HEK293 (cell line): Measurements from ENCODE around the gene BAIAP2.

Experiments
- KLF1 ChIP-seq: fragments of 450-650 bp; formaldehyde crosslinking; IDR thresholded peaks from 2 replicates; pipeline ENCODE4 v1.5.1; 2016; ENCODE audit warnings: missing biosample characterization, missing genetic modification characterization
- SETDB1 ChIP-seq: IDR thresholded peaks from one replicate; pipeline ENCODE4 v1.6.1; 2017; ENCODE audit warnings: mild to moderate bottlenecking, low read length, moderate library complexity, mixed read lengths; ENCODE audit not compliant: insufficient read length
- WT1 ChIP-seq: fragments of 450-650 bp; formaldehyde crosslinking; IDR thresholded peaks from 2 replicates; pipeline ENCODE4 v1.5.1; 2016; ENCODE audit warnings: missing biosample characterization, missing genetic modification characterization
- ZBTB1 ChIP-seq: fragments of 450-650 bp; formaldehyde crosslinking; IDR thresholded peaks from 2 replicates; pipeline ENCODE4 v1.5.1; 2016; ENCODE audit warnings: missing biosample characterization, missing genetic modification characterization
- ZBTB20 ChIP-seq: fragments of 450-650 bp; formaldehyde crosslinking; IDR thresholded peaks from 2 replicates; pipeline ENCODE4 v1.5.1; 2016; ENCODE audit warnings: missing biosample characterization, missing genetic modification characterization
- ZFP69B ChIP-seq: fragments of 450-650 bp; formaldehyde crosslinking; IDR thresholded peaks from 2 replicates; pipeline ENCODE4 v1.5.1; 2016; ENCODE audit warnings: missing biosample characterization, missing genetic modification characterization
- ZNF10 ChIP-seq: fragments of 450-650 bp; formaldehyde crosslinking; IDR thresholded peaks from 2 replicates; pipeline ENCODE4 v1.5.1; 2017; ENCODE audit warnings: missing biosample characterization, missing genetic modification characterization
- ZNF121 ChIP-seq: fragments of 450-650 bp; formaldehyde crosslinking; IDR thresholded peaks from 2 replicates; pipeline ENCODE4 v1.5.1; 2016; ENCODE audit warnings: missing biosample characterization, missing genetic modification characterization
- ZNF133 ChIP-seq: fragments of 450-650 bp; formaldehyde crosslinking; IDR thresholded peaks from 2 replicates; pipeline ENCODE4 v1.5.1; 2016; ENCODE audit warnings: missing biosample characterization, missing genetic modification characterization
- ZNF140 ChIP-seq: fragments of 450-650 bp; formaldehyde crosslinking; IDR thresholded peaks from 2 replicates; pipeline ENCODE4 v1.5.1; 2016; ENCODE audit warnings: missing biosample characterization, missing genetic modification characterization
- ZNF16 ChIP-seq: fragments of 450-650 bp; formaldehyde crosslinking; IDR thresholded peaks from 2 replicates; pipeline ENCODE4 v1.5.1; 2016; ENCODE audit warnings: low read depth, missing biosample characterization, missing genetic modification characterization
- ZNF239 ChIP-seq: fragments of 450-650 bp; formaldehyde crosslinking; IDR thresholded peaks from 2 replicates; pipeline ENCODE4 v1.5.1; 2016; ENCODE audit warnings: missing biosample characterization, missing genetic modification characterization
- ZNF266 ChIP-seq: fragments of 450-650 bp; formaldehyde crosslinking; IDR thresholded peaks from 2 replicates; pipeline ENCODE4 v1.5.1; 2016; ENCODE audit warnings: missing biosample characterization, missing genetic modification characterization, low read depth
- ZNF292 ChIP-seq: fragments of 450-650 bp; formaldehyde crosslinking; IDR thresholded peaks from 2 replicates; pipeline ENCODE4 v1.5.1; 2016; ENCODE audit warnings: low read depth, missing biosample characterization, missing genetic modification characterization, borderline replicate concordance
- ZNF473 ChIP-seq: fragments of 450-650 bp; formaldehyde crosslinking; IDR thresholded peaks from 2 replicates; pipeline ENCODE4 v1.5.1; 2017; ENCODE audit warnings: missing biosample characterization, missing genetic modification characterization
- ZNF529 ChIP-seq: fragments of 450-650 bp; formaldehyde crosslinking; IDR thresholded peaks from 2 replicates; pipeline ENCODE4 v1.5.1; 2017; ENCODE audit warnings: missing genetic modification characterization, missing biosample characterization; ENCODE audit not compliant: insufficient replicate concordance
- ZNF530 ChIP-seq: fragments of 450-650 bp; formaldehyde crosslinking; IDR thresholded peaks from 2 replicates; pipeline ENCODE4 v1.5.1; 2016; ENCODE audit warnings: low read depth, missing biosample characterization, missing genetic modification characterization
- ZNF549 ChIP-seq: fragments of 450-650 bp; IDR thresholded peaks from 2 replicates; pipeline ENCODE4 v1.5.1; 2018; ENCODE audit warnings: missing biosample characterization, missing genetic modification characterization, mild to moderate bottlenecking, inconsistent platforms, moderate library complexity
- ZNF571 ChIP-seq: fragments of 450-650 bp; formaldehyde crosslinking; IDR thresholded peaks from 2 replicates; pipeline ENCODE4 v1.5.0; 2017; ENCODE audit warnings: missing biosample characterization, missing genetic modification characterization
- ZNF621 ChIP-seq: fragments of 450-650 bp; formaldehyde crosslinking; IDR thresholded peaks from 2 replicates; pipeline ENCODE4 v1.5.1; 2017; ENCODE audit warnings: missing biosample characterization, missing genetic modification characterization
- ZNF776 ChIP-seq: fragments of 450-650 bp; formaldehyde crosslinking; IDR thresholded peaks from 2 replicates; pipeline ENCODE4 v1.5.0; 2017; ENCODE audit warnings: missing biosample characterization, missing genetic modification characterization, borderline replicate concordance
- ZNF843 ChIP-seq: fragments of 450-650 bp; formaldehyde crosslinking; IDR thresholded peaks from 2 replicates; pipeline ENCODE4 v1.5.1; 2016; ENCODE audit warnings: missing biosample characterization, missing genetic modification characterization
- TF ChIP-seq, protein P1 (sequence below): sonication (generic); formaldehyde crosslinking; IDR thresholded peaks from 2 replicates; pipeline ENCODE4 v1.8.1; 2022; ENCODE audit warnings: mild to moderate bottlenecking, moderate library complexity, missing genetic modification reagents
- TF ChIP-seq, protein P2 (sequence below): fragments of 450-650 bp; formaldehyde crosslinking; IDR thresholded peaks from 2 replicates; pipeline ENCODE4 v1.5.1; 2016; ENCODE audit warnings: missing biosample characterization, missing genetic modification characterization
- TF ChIP-seq, protein P3 (sequence below): fragments of 450-650 bp; formaldehyde crosslinking; IDR thresholded peaks from 2 replicates; pipeline ENCODE4 v1.5.1; 2016; ENCODE audit warnings: missing biosample characterization, missing genetic modification characterization, low read depth
- TF ChIP-seq, protein P4 (sequence below): fragments of 450-650 bp; formaldehyde crosslinking; IDR thresholded peaks from 2 replicates; pipeline ENCODE4 v1.5.1; 2016; ENCODE audit warnings: missing biosample characterization, missing genetic modification characterization
- TF ChIP-seq, protein P5 (sequence below): fragments of 450-650 bp; formaldehyde crosslinking; IDR thresholded peaks from 2 replicates; pipeline ENCODE4 v1.5.1; 2016; ENCODE audit warnings: missing biosample characterization, missing genetic modification characterization
- TF ChIP-seq, protein P6 (sequence below): fragments of 450-650 bp; formaldehyde crosslinking; IDR thresholded peaks from 2 replicates; pipeline ENCODE4 v1.5.1; 2016; ENCODE audit warnings: missing biosample characterization, missing genetic modification characterization
- TF ChIP-seq, protein P7 (sequence below): fragments of 450-650 bp; formaldehyde crosslinking; IDR thresholded peaks from 2 replicates; pipeline ENCODE4 v1.5.1; 2016; ENCODE audit warnings: missing biosample characterization, missing genetic modification characterization

Gene BAIAP2

DNA sequence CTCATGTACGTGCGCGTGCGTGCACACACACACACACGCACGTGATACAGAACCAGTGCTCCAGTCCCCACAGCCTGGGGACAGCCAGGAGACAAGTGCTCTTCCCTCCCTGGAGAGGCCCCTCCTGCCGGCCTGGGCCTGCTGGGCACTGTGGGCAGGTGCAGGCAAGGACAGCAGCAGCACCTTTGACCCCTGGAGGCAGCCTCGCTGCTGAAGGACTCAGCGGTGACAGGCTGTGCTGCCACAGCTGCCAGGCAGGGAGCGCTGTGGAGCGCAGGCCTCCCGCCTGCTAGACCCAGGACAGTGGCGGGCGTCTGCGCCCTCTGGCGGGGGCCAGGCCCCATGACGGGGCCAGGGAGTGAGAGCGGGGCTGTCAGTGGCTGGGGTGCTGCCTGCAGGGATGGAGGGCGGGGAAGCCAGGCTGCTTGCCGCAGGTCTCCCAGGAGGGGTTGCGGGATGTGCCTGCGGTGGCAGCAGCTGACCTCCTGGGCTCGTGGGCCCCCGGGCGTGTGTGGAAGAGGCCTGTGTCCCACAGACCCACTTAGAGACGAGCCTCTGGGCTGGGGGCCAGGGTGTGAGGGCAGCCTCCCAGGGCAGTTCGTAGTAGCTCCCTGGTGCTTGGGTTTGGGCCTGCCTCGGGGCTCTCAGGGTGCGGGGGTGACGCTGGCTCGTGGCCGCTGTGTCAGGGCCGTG, 66.8 kb downstream of the BAIAP2 start (continued):
- TF ChIP-seq ZNF549 (tag by site-specific recombination) (no peak), ZNF239 (no peak), ZFP69B (no peak), ZNF776 (no peak), ZNF843 (tag by site-specific recombination) (no peak), ZBTB1 (no peak), ZNF473 (no peak), ZNF529 (tag by site-specific recombination) (no peak), ZNF16 (tag by site-specific recombination) (no peak), ZNF133 (no peak), KLF1 (tag by site-specific recombination) (0 out of 2 replicates have a peak, but pooled peaks have one; percentile 42), SETDB1 (no peak), WT1 (tag by site-specific recombination) (no peak), ZNF292 (tag by site-specific recombination) (no peak), ZNF621 (no peak), ZBTB20 (tag by site-specific recombination) (no peak), ZNF10 (tag by site-specific recombination) (no peak), ZNF140 (no peak), ZNF121 (tag by site-specific recombination) (no peak), ZNF530 (tag by site-specific recombination) (no peak), ZNF571 (no peak), ZNF266 (no peak)
- TF ChIP-seq, protein P1, sequence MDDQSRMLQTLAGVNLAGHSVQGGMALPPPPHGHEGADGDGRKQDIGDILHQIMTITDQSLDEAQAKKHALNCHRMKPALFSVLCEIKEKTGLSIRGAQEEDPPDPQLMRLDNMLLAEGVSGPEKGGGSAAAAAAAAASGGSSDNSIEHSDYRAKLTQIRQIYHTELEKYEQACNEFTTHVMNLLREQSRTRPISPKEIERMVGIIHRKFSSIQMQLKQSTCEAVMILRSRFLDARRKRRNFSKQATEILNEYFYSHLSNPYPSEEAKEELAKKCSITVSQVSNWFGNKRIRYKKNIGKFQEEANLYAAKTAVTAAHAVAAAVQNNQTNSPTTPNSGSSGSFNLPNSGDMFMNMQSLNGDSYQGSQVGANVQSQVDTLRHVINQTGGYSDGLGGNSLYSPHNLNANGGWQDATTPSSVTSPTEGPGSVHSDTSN (CRISPR knock-in tag): peak; percentile 72; the same call in 1 of the 2 replicates
- TF ChIP-seq, protein P2, sequence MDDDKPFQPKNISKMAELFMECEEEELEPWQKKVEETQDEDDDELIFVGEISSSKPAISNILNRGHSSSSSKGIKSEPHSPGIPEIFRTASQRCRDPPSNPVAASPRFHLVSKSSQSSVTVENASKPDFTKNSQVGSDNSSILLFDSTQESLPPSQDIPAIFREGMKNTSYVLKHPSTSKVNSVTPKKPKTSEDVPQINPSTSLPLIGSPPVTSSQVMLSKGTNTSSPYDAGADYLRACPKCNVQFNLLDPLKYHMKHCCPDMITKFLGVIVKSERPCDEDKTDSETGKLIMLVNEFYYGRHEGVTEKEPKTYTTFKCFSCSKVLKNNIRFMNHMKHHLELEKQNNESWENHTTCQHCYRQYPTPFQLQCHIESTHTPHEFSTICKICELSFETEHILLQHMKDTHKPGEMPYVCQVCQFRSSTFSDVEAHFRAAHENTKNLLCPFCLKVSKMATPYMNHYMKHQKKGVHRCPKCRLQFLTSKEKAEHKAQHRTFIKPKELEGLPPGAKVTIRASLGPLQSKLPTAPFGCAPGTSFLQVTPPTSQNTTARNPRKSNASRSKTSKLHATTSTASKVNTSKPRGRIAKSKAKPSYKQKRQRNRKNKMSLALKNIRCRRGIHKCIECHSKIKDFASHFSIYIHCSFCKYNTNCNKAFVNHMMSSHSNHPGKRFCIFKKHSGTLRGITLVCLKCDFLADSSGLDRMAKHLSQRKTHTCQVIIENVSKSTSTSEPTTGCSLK (tag by site-specific recombination): no peak
- TF ChIP-seq, protein P3, sequence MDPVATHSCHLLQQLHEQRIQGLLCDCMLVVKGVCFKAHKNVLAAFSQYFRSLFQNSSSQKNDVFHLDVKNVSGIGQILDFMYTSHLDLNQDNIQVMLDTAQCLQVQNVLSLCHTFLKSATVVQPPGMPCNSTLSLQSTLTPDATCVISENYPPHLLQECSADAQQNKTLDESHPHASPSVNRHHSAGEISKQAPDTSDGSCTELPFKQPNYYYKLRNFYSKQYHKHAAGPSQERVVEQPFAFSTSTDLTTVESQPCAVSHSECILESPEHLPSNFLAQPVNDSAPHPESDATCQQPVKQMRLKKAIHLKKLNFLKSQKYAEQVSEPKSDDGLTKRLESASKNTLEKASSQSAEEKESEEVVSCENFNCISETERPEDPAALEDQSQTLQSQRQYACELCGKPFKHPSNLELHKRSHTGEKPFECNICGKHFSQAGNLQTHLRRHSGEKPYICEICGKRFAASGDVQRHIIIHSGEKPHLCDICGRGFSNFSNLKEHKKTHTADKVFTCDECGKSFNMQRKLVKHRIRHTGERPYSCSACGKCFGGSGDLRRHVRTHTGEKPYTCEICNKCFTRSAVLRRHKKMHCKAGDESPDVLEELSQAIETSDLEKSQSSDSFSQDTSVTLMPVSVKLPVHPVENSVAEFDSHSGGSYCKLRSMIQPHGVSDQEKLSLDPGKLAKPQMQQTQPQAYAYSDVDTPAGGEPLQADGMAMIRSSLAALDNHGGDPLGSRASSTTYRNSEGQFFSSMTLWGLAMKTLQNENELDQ (tag by site-specific recombination): no peak
- TF ChIP-seq, protein P4, sequence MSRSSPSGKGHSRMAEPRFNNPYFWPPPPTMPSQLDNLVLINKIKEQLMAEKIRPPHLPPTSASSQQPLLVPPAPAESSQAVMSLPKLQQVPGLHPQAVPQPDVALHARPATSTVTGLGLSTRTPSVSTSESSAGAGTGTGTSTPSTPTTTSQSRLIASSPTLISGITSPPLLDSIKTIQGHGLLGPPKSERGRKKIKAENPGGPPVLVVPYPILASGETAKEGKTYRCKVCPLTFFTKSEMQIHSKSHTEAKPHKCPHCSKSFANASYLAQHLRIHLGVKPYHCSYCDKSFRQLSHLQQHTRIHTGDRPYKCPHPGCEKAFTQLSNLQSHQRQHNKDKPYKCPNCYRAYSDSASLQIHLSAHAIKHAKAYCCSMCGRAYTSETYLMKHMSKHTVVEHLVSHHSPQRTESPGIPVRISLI (tag by site-specific recombination): no peak
- TF ChIP-seq, protein P5, sequence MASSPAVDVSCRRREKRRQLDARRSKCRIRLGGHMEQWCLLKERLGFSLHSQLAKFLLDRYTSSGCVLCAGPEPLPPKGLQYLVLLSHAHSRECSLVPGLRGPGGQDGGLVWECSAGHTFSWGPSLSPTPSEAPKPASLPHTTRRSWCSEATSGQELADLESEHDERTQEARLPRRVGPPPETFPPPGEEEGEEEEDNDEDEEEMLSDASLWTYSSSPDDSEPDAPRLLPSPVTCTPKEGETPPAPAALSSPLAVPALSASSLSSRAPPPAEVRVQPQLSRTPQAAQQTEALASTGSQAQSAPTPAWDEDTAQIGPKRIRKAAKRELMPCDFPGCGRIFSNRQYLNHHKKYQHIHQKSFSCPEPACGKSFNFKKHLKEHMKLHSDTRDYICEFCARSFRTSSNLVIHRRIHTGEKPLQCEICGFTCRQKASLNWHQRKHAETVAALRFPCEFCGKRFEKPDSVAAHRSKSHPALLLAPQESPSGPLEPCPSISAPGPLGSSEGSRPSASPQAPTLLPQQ (tag by site-specific recombination): no peak
- TF ChIP-seq, protein P6, sequence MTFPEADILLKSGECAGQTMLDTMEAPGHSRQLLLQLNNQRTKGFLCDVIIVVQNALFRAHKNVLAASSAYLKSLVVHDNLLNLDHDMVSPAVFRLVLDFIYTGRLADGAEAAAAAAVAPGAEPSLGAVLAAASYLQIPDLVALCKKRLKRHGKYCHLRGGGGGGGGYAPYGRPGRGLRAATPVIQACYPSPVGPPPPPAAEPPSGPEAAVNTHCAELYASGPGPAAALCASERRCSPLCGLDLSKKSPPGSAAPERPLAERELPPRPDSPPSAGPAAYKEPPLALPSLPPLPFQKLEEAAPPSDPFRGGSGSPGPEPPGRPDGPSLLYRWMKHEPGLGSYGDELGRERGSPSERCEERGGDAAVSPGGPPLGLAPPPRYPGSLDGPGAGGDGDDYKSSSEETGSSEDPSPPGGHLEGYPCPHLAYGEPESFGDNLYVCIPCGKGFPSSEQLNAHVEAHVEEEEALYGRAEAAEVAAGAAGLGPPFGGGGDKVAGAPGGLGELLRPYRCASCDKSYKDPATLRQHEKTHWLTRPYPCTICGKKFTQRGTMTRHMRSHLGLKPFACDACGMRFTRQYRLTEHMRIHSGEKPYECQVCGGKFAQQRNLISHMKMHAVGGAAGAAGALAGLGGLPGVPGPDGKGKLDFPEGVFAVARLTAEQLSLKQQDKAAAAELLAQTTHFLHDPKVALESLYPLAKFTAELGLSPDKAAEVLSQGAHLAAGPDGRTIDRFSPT (tag by site-specific recombination): no peak
- TF ChIP-seq, protein P7, sequence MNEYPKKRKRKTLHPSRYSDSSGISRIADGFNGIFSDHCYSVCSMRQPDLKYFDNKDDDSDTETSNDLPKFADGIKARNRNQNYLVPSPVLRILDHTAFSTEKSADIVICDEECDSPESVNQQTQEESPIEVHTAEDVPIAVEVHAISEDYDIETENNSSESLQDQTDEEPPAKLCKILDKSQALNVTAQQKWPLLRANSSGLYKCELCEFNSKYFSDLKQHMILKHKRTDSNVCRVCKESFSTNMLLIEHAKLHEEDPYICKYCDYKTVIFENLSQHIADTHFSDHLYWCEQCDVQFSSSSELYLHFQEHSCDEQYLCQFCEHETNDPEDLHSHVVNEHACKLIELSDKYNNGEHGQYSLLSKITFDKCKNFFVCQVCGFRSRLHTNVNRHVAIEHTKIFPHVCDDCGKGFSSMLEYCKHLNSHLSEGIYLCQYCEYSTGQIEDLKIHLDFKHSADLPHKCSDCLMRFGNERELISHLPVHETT (tag by site-specific recombination): 0 out of 2 replicates have a peak, but pooled peaks have one; percentile 36
